ENCODE results near the gene ATP1A4. TPM values are rescaled to one million over a fixed set of nuclear protein-coding genes. Genes with fewer than 3 reads are reported as not detected.
A peak's percentile ranks its signal among the peaks of the same experiment; 100 is the strongest.

Gene ATP1A4
- total and polyA plus RNA-seq, 2 of the 13 experiments (the other 11 are each of a cell fraction or from before 2014, with no cell fraction given) = not detected

GRCh38 chr1:160124705-160125478, 26.5 kb upstream of the ATP1A4 start (continued):
- peak in 1 of 2 experiments; percentile 35; a peak in 1 of 4 replicates for TF ChIP-seq NR2F1 (CRISPR knock-in tag; IDR thresholded peaks at IDR 0.05)
- no peak for TF ChIP-seq SMARCC2 (IDR thresholded peaks at IDR 0.05)
- no peak for TF ChIP-seq SMAD9 (CRISPR knock-in tag; IDR thresholded peaks at IDR 0.05)
- no peak for TF ChIP-seq HNRNPLL (IDR thresholded peaks at IDR 0.05; ENCODE audit: low read depth, low read length, poor library complexity, severe bottlenecking)
- TF ChIP-seq ZNF101 (CRISPR knock-in tag; IDR thresholded peaks at IDR 0.05; ENCODE audit: borderline replicate concordance, low read depth) = no peak
- TF ChIP-seq IRX3 (CRISPR knock-in tag; IDR thresholded peaks at IDR 0.05; ENCODE audit: borderline replicate concordance, low read depth) = no peak
- TF ChIP-seq SATB2 (CRISPR knock-in tag; IDR thresholded peaks at IDR 0.05) = no peak
- 0 out of 2 replicates have a peak, but pooled peaks have one; percentile 39 for TF ChIP-seq ZNF3 (CRISPR knock-in tag; IDR thresholded peaks at IDR 0.05)
- no peak for TF ChIP-seq HNF4G (IDR thresholded peaks at IDR 0.05; ENCODE audit: borderline replicate concordance, low read depth, low read length)
- no peak for TF ChIP-seq HNF4G (CRISPR knock-in tag; IDR thresholded peaks at IDR 0.05; ENCODE audit: borderline replicate concordance, low read depth)
- no peak for TF ChIP-seq YY1 (IDR thresholded peaks at IDR 0.05; ENCODE audit: insufficient read depth, insufficient replicate concordance, low read depth, low read length)
- no peak for TF ChIP-seq RFX5 (IDR thresholded peaks at IDR 0.05; ENCODE audit: low read depth, low read length)
- TF ChIP-seq THRA (CRISPR knock-in tag; IDR thresholded peaks at IDR 0.05; ENCODE audit: borderline replicate concordance) = 0 out of 2 replicates have a peak, but pooled peaks have one; percentile 19
- TF ChIP-seq ZNF552 (CRISPR knock-in tag; IDR thresholded peaks at IDR 0.05; ENCODE audit: borderline replicate concordance) = no peak
- no peak for TF ChIP-seq KIAA2018 (CRISPR knock-in tag; IDR thresholded peaks at IDR 0.05; ENCODE audit: borderline replicate concordance)
- TF ChIP-seq, protein P1, sequence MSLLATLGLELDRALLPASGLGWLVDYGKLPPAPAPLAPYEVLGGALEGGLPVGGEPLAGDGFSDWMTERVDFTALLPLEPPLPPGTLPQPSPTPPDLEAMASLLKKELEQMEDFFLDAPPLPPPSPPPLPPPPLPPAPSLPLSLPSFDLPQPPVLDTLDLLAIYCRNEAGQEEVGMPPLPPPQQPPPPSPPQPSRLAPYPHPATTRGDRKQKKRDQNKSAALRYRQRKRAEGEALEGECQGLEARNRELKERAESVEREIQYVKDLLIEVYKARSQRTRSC (CRISPR knock-in tag; IDR thresholded peaks at IDR 0.05; ENCODE audit: low read depth) = no peak
- TF ChIP-seq, protein P2, sequence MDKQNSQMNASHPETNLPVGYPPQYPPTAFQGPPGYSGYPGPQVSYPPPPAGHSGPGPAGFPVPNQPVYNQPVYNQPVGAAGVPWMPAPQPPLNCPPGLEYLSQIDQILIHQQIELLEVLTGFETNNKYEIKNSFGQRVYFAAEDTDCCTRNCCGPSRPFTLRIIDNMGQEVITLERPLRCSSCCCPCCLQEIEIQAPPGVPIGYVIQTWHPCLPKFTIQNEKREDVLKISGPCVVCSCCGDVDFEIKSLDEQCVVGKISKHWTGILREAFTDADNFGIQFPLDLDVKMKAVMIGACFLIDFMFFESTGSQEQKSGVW (CRISPR knock-in tag; IDR thresholded peaks at IDR 0.05; ENCODE audit: borderline replicate concordance) = no peak

All from HepG2 (cell line).